Measurements from ENCODE around the gene GABBR2. TPM values are rescaled to one million over a fixed set of nuclear protein-coding genes. Genes with fewer than 3 reads are reported as not detected.
A peak's percentile ranks its signal among the peaks of the same experiment; 100 is the strongest.

Gene GABBR2
- total and polyA plus RNA-seq, 8 donors, result 0.41 to 2.3 (median 0.79) TPM

GRCh38 chr9:98334796-98335195 is 373.9 kb downstream of the GABBR2 start:
- Histone ChIP-seq H3K27me3 (no peaks in the 10 kb centered on the region), H3K36me3 (no peaks in the 10 kb centered on the region), H3K4me1 (no peaks in the 10 kb centered on the region), H3K4me3 (no peak overlapping the region), H3K27ac (no peak overlapping the region), H3K9me3 (no peaks in the 10 kb centered on the region)
- ATAC-seq (no peak), DNase-seq (no peak)
- TF ChIP-seq CTCF (IDR thresholded peaks at IDR 0.05), result no peak
- intact Hi-C loops (cut with DNase I), result no loop called here

GRCh38 chr9:98333703-98334582 is 374.8 kb downstream of the GABBR2 start:
- ATAC-seq (no peak), DNase-seq (no peak)
- Histone ChIP-seq H3K36me3 (no peaks in the 10 kb centered on the region), H3K4me3 (no peak overlapping the region), H3K9me3 (no peaks in the 10 kb centered on the region), H3K27ac (peak overlapping the region in 1 of 2 donors; percentile 37), H3K27me3 (no peaks in the 10 kb centered on the region), H3K4me1 (no peaks in the 10 kb centered on the region)
- intact Hi-C loops (cut with DNase I), result no loop called here
- TF ChIP-seq CTCF (IDR thresholded peaks at IDR 0.05), result no peak

- TF ChIP-seq CTCF (IDR thresholded peaks at IDR 0.05), result no peak
- no peak overlapping the region for H3K4me3 ChIP-seq
Measured at GRCh38 chr9:98332405-98332831, 376.3 kb downstream of the GABBR2 start.

GRCh38 chr9:98331536-98332259 is 377.0 kb downstream of the GABBR2 start:
- H3K27me3 ChIP-seq, result no peaks in the 10 kb centered on the region

More at GRCh38 chr9:98332405-98332831, 376.3 kb downstream of the GABBR2 start:
- ATAC-seq, result no peak
- intact Hi-C loops (cut with DNase I), result no loop called here
- no peaks in the 10 kb centered on the region for H3K9me3 ChIP-seq
- H3K27ac ChIP-seq, result peak overlapping the region in 1 of 2 donors; percentile 23
- H3K4me1 ChIP-seq, result no peaks in the 10 kb centered on the region
- no peak for DNase-seq
- H3K36me3 ChIP-seq, result no peaks in the 10 kb centered on the region
- no peaks in the 10 kb centered on the region for H3K27me3 ChIP-seq

More at GRCh38 chr9:98331536-98332259, 377.0 kb downstream of the GABBR2 start:
- intact Hi-C loops (cut with DNase I), result no loop called here
- no peak for ATAC-seq
- Histone ChIP-seq H3K36me3 (no peaks in the 10 kb centered on the region), H3K4me3 (no peak overlapping the region), H3K4me1 (no peaks in the 10 kb centered on the region), H3K9me3 (no peaks in the 10 kb centered on the region), H3K27ac (peak overlapping the region in 1 of 2 donors; percentile 23)
- no peak for DNase-seq
- TF ChIP-seq CTCF (IDR thresholded peaks at IDR 0.05), result no peak

All from left lung (tissue), 10 donors.